GM12878 (cell line): ENCODE measurements around the gene NOTCH1. TPM values are rescaled to one million over a fixed set of nuclear protein-coding genes. Genes with fewer than 3 reads are reported as not detected.

Source experiments
- ATAC-seq: fragments of 200-7000 bp; cut with Tn5 transposase; 3 replicates; pipeline ENCODE4 v1.9.1; 2020; ENCODE audit warnings: mild to moderate bottlenecking, moderate library complexity
- BruUV-seq: library from RNA; stranded (reverse); fragments of 400-500 nt; replicated peaks from 2 replicates; lab custom pipeline; 2021; lab: Mats Ljungman, UMichigan
- CTCF ChIA-PET: fragments of 300-600 bp; sonication (Branson Sonifier 250); formaldehyde crosslinking; extraction: SDS; loops from one replicate; lab custom pipeline; 2021; ENCODE audit warnings: inconsistent platforms; lab: Yijun Ruan, JAX
- POLR2A ChIA-PET: fragments of 350-600 bp; formaldehyde crosslinking; extraction: SDS; loops from one replicate; lab custom pipeline; 2021; ENCODE audit warnings: inconsistent platforms; lab: Charles Lee
- RAD21 ChIA-PET: fragments of 300-600 bp; sonication (Branson Sonifier 250); formaldehyde crosslinking; loops from one replicate; lab custom pipeline; 2023; ENCODE audit warnings: antibody characterized with exemption; ENCODE audit not compliant: unreplicated experiment; lab: Charles Lee
- SMC1A ChIA-PET: fragments of 300-600 bp; sonication (Branson Sonifier 250); formaldehyde crosslinking; loops from one replicate; lab custom pipeline; 2023; ENCODE audit not compliant: unreplicated experiment, uncharacterized antibody; lab: Charles Lee
- DNase-seq: peaks from one replicate; pipeline ENCODE4 v3.0.0-alpha.2; 2011; ENCODE audit warnings: low read depth, low spot score
- FAIRE-seq: peaks from 3 replicates; lab custom pipeline; 2011; peaks lifted over from hg19 to GRCh38; lab: Jason Lieb, UNC
- H2AFZ ChIP-seq: 2 replicates; pipeline ENCODE4 v1.6.0; 2011; ENCODE audit warnings: low read depth, low read length, control low read depth; ENCODE audit not compliant: control insufficient read depth
- H3K27ac ChIP-seq: 2 replicates; pipeline ENCODE4 v1.5.1; 2011; ENCODE audit warnings: control low read depth; ENCODE audit not compliant: control insufficient read depth, insufficient read depth
- H3K27me3 ChIP-seq, 2 experiments: replicated peaks in 1 of 2; 2 replicates each; pipeline versions ENCODE4 v1.6.0 to v1.6.1; 2011; ENCODE audit warnings: low read length in 1 of 2; ENCODE audit not compliant: control insufficient read depth in 2 of 2, insufficient read depth in 2 of 2
- H3K36me3 ChIP-seq, 2 experiments: 2 replicates each; pipeline ENCODE4 v1.5.1; 2011; ENCODE audit warnings: low read length in 1 of 2; ENCODE audit not compliant: control insufficient read depth in 2 of 2, insufficient read depth in 2 of 2
- H3K4me1 ChIP-seq: 2 replicates; pipeline ENCODE4 v1.6.1; 2011; ENCODE audit warnings: mild to moderate bottlenecking, low read length, moderate library complexity, mixed read lengths; ENCODE audit not compliant: control insufficient read depth, insufficient read depth
- H3K4me2 ChIP-seq: 2 replicates; pipeline ENCODE4 v1.6.0; 2011; ENCODE audit warnings: control low read depth; ENCODE audit not compliant: control insufficient read depth, insufficient read depth
- H3K4me3 ChIP-seq: fragments of 200-600 bp; sonication (generic); 2 replicates; pipeline ENCODE4 v1.5.1; 2016
- H3K79me2 ChIP-seq: 2 replicates; pipeline ENCODE4 v1.6.0; 2011; ENCODE audit warnings: low read length; ENCODE audit not compliant: control insufficient read depth, insufficient read depth
- H3K9ac ChIP-seq: 2 replicates; pipeline ENCODE4 v1.8.0; 2011; ENCODE audit warnings: low read length, control low read depth, mixed read lengths; ENCODE audit not compliant: control insufficient read depth, insufficient read depth
- H3K9me3 ChIP-seq: replicated peaks from 3 replicates; pipeline ENCODE4 v1.5.1; 2011; ENCODE audit warnings: mild to moderate bottlenecking, low read length; ENCODE audit not compliant: control insufficient read depth, insufficient read depth
- H4K20me1 ChIP-seq: 2 replicates; pipeline ENCODE4 v1.6.0; 2011; ENCODE audit not compliant: control insufficient read depth, insufficient read depth
- CREM ChIP-seq: IDR thresholded peaks from 2 replicates; pipeline ENCODE4 v1.6.1; 2014; ENCODE audit warnings: antibody characterized with exemption, low read depth
- HDAC2 ChIP-seq: fragments of 200-600 bp; sonication (generic); IDR thresholded peaks from 2 replicates; pipeline ENCODE4 v1.6.1; 2017
- IRF4 ChIP-seq: IDR thresholded peaks from 2 replicates; pipeline ENCODE4 v1.6.1; 2011; ENCODE audit warnings: low read depth, low read length
- MYC ChIP-seq: IDR thresholded peaks from 2 replicates; pipeline ENCODE4 v1.6.1; 2011; ENCODE audit warnings: mild to moderate bottlenecking, low read length, moderate library complexity, inconsistent platforms; ENCODE audit not compliant: insufficient read depth, insufficient replicate concordance, insufficient read length, severe bottlenecking
- NFXL1 ChIP-seq: fragments of 450-650 bp; IDR thresholded peaks from 2 replicates; pipeline ENCODE4 v1.6.1; 2017; ENCODE audit warnings: antibody characterized with exemption, mild to moderate bottlenecking, borderline replicate concordance
- SUZ12 ChIP-seq: fragments of 200-600 bp; sonication (generic); IDR thresholded peaks from one replicate; pipeline ENCODE4 v1.6.1; 2018; ENCODE audit warnings: antibody characterized with exemption, mild to moderate bottlenecking; ENCODE audit not compliant: unreplicated experiment
- TARDBP ChIP-seq: IDR thresholded peaks from 2 replicates; pipeline ENCODE4 v1.6.1; 2016; ENCODE audit warnings: borderline replicate concordance
- TBL1XR1 ChIP-seq: IDR thresholded peaks from 2 replicates; pipeline ENCODE4 v1.6.1; 2012; ENCODE audit warnings: low read depth, low read length, improper control_type of control experiment
- ZNF217 ChIP-seq: fragments of 450-650 bp; IDR thresholded peaks from 2 replicates; pipeline ENCODE4 v1.6.1; 2017; ENCODE audit warnings: antibody characterized with exemption, mild to moderate bottlenecking
- ZNF24 ChIP-seq: fragments of 450-650 bp; IDR thresholded peaks from 2 replicates; pipeline ENCODE4 v1.6.1; 2017; ENCODE audit warnings: antibody characterized with exemption, mild to moderate bottlenecking
- ZNF384 ChIP-seq: IDR thresholded peaks from 2 replicates; pipeline ENCODE4 v1.6.1; 2012; ENCODE audit warnings: low read depth, mild to moderate bottlenecking, low read length, improper control_type of control experiment, borderline replicate concordance
- WGBS: methylation state at CpG from one replicate; pipeline ENCODE4 v1.1.6; 2016; ENCODE audit warnings: low lambda C conversion rate; ENCODE audit not compliant: insufficient replicate concordance, insufficient coverage; ENCODE audit errors: missing lambda C conversion rate; 5-methylcytosine and 5-hydroxymethylcytosine counted together
- in situ Hi-C: fragments of 300-500 bp; cut with MboI; formaldehyde crosslinking; loops from 9 replicates; pipeline ENCODE4 v1.14.3; 2018; ENCODE audit warnings: mixed read lengths
- intact Hi-C: fragments of 100-400 bp; cut with micrococcal nuclease; formaldehyde crosslinking; loops from one replicate; pipeline ENCODE4 v1.14.2; 2022; ENCODE audit not compliant: unreplicated experiment
- polyA plus RNA-seq, 11 experiments: library from polyadenylated mRNA; depleted of rRNA in 4 of 11; unstranded in 6 of 11; stranded (reverse) in 5 of 11; fragments of >200 nt; fragmentation: Nextera tagmentation in 4 of 11; fragmentation: Illumina TruSeq in 1 of 11; extraction: Ambion mirVana in 4 of 11; extraction: Trizol in 1 of 11; gene quantifications; 1 replicate in 1 of 11; 2 replicates in 10 of 11; pipeline versions ENCODE4 v1.2.1 to v1.2.3, GENCODE V29; 2011 to 2016; ENCODE audit warnings: inconsistent platforms in 2 of 11, missing spikeins in 2 of 11, low read depth in 1 of 11
- total RNA-seq, 4 experiments: library from RNA; depleted of rRNA in 3 of 4; stranded (reverse); fragments of >200 nt in 3 of 4; fragmentation: Illumina TruSeq in 1 of 4; extraction: Trizol in 1 of 4; gene quantifications; 2 replicates each; pipeline versions ENCODE4 v1.2.1 to v1.2.3, GENCODE V29; 2013 to 2021
- TF ChIP-seq, protein P1 (sequence below): fragments of 150-350 bp; IDR thresholded peaks from 2 replicates; pipeline ENCODE4 v1.6.1; 2014; ENCODE audit warnings: mild to moderate bottlenecking, low read depth, low read length
- TF ChIP-seq, protein P2 (sequence below): IDR thresholded peaks from 2 replicates; pipeline ENCODE4 v1.6.1; 2011; ENCODE audit warnings: borderline replicate concordance, low read depth, mild to moderate bottlenecking, moderate library complexity, mixed read lengths, low read length; ENCODE audit not compliant: insufficient read depth; ENCODE audit errors: extremely low read length
- TF ChIP-seq, protein P3 (sequence below): fragments of 450-650 bp; IDR thresholded peaks from 2 replicates; pipeline ENCODE4 v1.6.1; 2017; ENCODE audit warnings: mild to moderate bottlenecking
- TF ChIP-seq, protein P4 (sequence below): IDR thresholded peaks from 2 replicates; pipeline ENCODE4 v1.6.1; 2012; ENCODE audit warnings: mild to moderate bottlenecking, low read depth, low read length

Gene NOTCH1
- total and polyA plus RNA-seq, 10 of the 15 experiments (the other 5 are each of a cell fraction or from before 2014, with no cell fraction given): 0.02 to 40.0 (median 3.7) TPM

DNA sequence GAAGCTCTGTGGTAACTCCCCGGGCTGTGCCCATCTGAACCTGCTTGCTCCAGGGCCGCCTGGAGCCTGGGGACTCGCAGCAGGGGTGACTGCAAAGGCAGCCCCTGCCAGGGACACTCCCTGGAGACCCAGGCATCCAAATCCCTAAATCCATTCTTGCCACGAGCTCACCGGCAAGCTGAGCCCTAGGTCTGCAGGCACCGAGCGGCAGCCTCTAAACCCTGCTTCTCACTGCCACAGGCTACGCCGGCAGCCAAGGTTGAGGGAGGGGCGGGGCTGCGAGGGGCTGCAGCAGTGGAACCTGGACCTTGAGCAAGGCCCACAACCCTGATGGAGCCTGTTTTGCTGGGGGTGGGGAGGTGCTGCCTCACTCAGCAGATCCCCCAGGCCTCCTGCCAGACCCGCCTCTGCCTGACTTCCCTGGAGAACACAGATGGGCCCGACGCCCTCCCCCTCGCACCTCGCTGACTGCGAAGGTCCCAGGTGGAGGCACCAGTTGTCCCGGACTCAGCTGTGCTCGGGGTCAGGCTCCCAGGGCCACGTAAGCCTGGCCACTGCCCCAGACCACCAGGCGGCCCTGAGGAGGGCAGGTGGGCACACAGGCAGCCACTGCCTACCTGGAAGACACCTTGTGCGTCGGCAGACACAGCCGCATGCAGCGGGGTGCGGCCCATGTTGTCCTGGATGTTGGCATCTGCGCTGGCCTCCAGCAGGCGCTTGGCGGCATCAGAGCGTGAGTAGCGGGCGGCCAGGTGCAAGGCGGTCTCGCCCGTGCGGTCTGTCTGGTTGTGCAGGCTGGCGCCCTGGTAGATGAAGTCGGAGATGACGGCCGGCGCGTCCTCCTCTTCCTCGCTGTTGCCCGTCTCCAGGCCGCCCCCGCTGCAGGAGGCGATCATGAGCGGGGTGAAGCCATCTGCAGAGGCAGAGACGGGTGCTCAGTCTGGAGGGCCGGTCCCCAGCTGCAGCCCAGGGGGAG lies 45.6 kb downstream of the NOTCH1 start:
- Histone ChIP-seq H3K36me3 (peaks cover 0 to 42% of the 10 kb centered on the region in 2 experiments; a peak in 2 of 4 replicates), H3K4me2 (no peak overlapping the region), H3K27me3 (no peaks in the 10 kb centered on the region), H3K9me3 (no peaks in the 10 kb centered on the region), H3K79me2 (no peaks in the 10 kb centered on the region), H2AFZ (no peak overlapping the region), H4K20me1 (no peaks in the 10 kb centered on the region), H3K4me1 (no peaks in the 10 kb centered on the region), H3K4me3 (no peak overlapping the region), H3K27ac (no peak overlapping the region), H3K9ac (no peak overlapping the region)
- in situ Hi-C loops (no loop called here), intact Hi-C loops (no loop called here)
- WGBS: 94% methylated on average over 48 of the region's 50 CpGs
- ATAC-seq: no peak
- ChIA-PET RAD21 (no interaction called here), CTCF (interaction anchor here (1.0 to 1.7 kb wide), 2 partner anchors 16 to 125 kb away, joined by 4 read pairs; no protein-coding TSS in a partner anchor), SMC1A (no interaction called here), POLR2A (no interaction called here)
- no peak for FAIRE-seq
- BruUV-seq: no TSS peak
- DNase-seq: no peak
- TF ChIP-seq, protein P1, sequence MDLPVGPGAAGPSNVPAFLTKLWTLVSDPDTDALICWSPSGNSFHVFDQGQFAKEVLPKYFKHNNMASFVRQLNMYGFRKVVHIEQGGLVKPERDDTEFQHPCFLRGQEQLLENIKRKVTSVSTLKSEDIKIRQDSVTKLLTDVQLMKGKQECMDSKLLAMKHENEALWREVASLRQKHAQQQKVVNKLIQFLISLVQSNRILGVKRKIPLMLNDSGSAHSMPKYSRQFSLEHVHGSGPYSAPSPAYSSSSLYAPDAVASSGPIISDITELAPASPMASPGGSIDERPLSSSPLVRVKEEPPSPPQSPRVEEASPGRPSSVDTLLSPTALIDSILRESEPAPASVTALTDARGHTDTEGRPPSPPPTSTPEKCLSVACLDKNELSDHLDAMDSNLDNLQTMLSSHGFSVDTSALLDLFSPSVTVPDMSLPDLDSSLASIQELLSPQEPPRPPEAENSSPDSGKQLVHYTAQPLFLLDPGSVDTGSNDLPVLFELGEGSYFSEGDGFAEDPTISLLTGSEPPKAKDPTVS: no peak
- no peak for TF ChIP-seq CREM
- no peak for TF ChIP-seq TARDBP
- no peak for TF ChIP-seq ZNF24
- no peak for TF ChIP-seq NFXL1
- TF ChIP-seq HDAC2: no peak
- no peak for TF ChIP-seq IRF4
- TF ChIP-seq, protein P2, sequence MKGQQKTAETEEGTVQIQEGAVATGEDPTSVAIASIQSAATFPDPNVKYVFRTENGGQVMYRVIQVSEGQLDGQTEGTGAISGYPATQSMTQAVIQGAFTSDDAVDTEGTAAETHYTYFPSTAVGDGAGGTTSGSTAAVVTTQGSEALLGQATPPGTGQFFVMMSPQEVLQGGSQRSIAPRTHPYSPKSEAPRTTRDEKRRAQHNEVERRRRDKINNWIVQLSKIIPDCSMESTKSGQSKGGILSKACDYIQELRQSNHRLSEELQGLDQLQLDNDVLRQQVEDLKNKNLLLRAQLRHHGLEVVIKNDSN: no peak
- TF ChIP-seq, protein P3, sequence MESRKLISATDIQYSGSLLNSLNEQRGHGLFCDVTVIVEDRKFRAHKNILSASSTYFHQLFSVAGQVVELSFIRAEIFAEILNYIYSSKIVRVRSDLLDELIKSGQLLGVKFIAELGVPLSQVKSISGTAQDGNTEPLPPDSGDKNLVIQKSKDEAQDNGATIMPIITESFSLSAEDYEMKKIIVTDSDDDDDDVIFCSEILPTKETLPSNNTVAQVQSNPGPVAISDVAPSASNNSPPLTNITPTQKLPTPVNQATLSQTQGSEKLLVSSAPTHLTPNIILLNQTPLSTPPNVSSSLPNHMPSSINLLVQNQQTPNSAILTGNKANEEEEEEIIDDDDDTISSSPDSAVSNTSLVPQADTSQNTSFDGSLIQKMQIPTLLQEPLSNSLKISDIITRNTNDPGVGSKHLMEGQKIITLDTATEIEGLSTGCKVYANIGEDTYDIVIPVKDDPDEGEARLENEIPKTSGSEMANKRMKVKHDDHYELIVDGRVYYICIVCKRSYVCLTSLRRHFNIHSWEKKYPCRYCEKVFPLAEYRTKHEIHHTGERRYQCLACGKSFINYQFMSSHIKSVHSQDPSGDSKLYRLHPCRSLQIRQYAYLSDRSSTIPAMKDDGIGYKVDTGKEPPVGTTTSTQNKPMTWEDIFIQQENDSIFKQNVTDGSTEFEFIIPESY: no peak
- TF ChIP-seq SUZ12: no peak
- TF ChIP-seq, protein P4, sequence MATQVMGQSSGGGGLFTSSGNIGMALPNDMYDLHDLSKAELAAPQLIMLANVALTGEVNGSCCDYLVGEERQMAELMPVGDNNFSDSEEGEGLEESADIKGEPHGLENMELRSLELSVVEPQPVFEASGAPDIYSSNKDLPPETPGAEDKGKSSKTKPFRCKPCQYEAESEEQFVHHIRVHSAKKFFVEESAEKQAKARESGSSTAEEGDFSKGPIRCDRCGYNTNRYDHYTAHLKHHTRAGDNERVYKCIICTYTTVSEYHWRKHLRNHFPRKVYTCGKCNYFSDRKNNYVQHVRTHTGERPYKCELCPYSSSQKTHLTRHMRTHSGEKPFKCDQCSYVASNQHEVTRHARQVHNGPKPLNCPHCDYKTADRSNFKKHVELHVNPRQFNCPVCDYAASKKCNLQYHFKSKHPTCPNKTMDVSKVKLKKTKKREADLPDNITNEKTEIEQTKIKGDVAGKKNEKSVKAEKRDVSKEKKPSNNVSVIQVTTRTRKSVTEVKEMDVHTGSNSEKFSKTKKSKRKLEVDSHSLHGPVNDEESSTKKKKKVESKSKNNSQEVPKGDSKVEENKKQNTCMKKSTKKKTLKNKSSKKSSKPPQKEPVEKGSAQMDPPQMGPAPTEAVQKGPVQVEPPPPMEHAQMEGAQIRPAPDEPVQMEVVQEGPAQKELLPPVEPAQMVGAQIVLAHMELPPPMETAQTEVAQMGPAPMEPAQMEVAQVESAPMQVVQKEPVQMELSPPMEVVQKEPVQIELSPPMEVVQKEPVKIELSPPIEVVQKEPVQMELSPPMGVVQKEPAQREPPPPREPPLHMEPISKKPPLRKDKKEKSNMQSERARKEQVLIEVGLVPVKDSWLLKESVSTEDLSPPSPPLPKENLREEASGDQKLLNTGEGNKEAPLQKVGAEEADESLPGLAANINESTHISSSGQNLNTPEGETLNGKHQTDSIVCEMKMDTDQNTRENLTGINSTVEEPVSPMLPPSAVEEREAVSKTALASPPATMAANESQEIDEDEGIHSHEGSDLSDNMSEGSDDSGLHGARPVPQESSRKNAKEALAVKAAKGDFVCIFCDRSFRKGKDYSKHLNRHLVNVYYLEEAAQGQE: no peak
- TF ChIP-seq TBL1XR1: no peak
- no peak for TF ChIP-seq ZNF217
- no peak for TF ChIP-seq MYC
- TF ChIP-seq ZNF384: no peak
